ENCODE measurements around the gene GATA1. TPM values are rescaled to one million over a fixed set of nuclear protein-coding genes. Genes with fewer than 3 reads are reported as not detected.
"Not testable (repeated sequence)": the region's sequence is repeated elsewhere in the genome, so short reads cannot be mapped to it uniquely, and the experiment has no call there.

The GATA1 gene
- polyA plus RNA-seq, 4 donors, result 0.38 to 1.3 (median 0.87) TPM

- no peak for DNase-seq (ENCODE audit: low read depth in 4 of 4, low spot score in 2 of 4)
These were observed 19.7 kb downstream of the GATA1 start for GRCh38 chrX:48806081-48806480.

- no peak for DNase-seq (ENCODE audit: low read depth in 4 of 4, low spot score in 2 of 4)
These were observed 27.3 kb downstream of the GATA1 start for GRCh38 chrX:48813644-48814043.

- no peak for DNase-seq (ENCODE audit: low read depth in 4 of 4, low spot score in 2 of 4)
These were observed 28.3 kb downstream of the GATA1 start for GRCh38 chrX:48814722-48815121.

GRCh38 chrX:48815266-48815665 lies 28.9 kb downstream of the GATA1 start:
- DNase-seq (ENCODE audit: low read depth in 4 of 4, low spot score in 2 of 4), result no peak

- no peak for DNase-seq (ENCODE audit: low read depth in 4 of 4, low spot score in 2 of 4)
These were observed 29.8 kb downstream of the GATA1 start for GRCh38 chrX:48816014-48816810.

- DNase-seq (ENCODE audit: low read depth in 4 of 4, low spot score in 2 of 4), result no peak
These were observed 31.7 kb downstream of the GATA1 start for GRCh38 chrX:48818098-48818497.

GRCh38 chrX:48818866-48819265 lies 32.5 kb downstream of the GATA1 start:
- DNase-seq (ENCODE audit: low read depth in 4 of 4, low spot score in 2 of 4), result no peak

GRCh38 chrX:48819394-48819793 lies 33.0 kb downstream of the GATA1 start:
- DNase-seq (ENCODE audit: low read depth in 4 of 4, low spot score in 2 of 4), result not testable (repeated sequence)

- DNase-seq (ENCODE audit: low read depth in 4 of 4, low spot score in 2 of 4), result no peak
These were observed 36.7 kb downstream of the GATA1 start for GRCh38 chrX:48823053-48823452.

- no peak for DNase-seq (ENCODE audit: low read depth in 4 of 4, low spot score in 2 of 4)
These were observed 37.7 kb downstream of the GATA1 start for GRCh38 chrX:48824066-48824465.

GRCh38 chrX:48826135-48826875 lies 39.9 kb downstream of the GATA1 start, which contains the start of gene ERAS:
Gene ERAS (plus strand): TSS chrX:48826513. CDS start chrX:48829124, 2,611 bp downstream.
- DNase-seq (ENCODE audit: low read depth in 4 of 4, low spot score in 2 of 4), result no peak

- DNase-seq (ENCODE audit: low read depth in 4 of 4, low spot score in 2 of 4), result no peak
These were observed 40.7 kb downstream of the GATA1 start for GRCh38 chrX:48826876-48827653.

GRCh38 chrX:48827654-48827968 lies 41.2 kb downstream of the GATA1 start:
- no peak for DNase-seq (ENCODE audit: low read depth in 4 of 4, low spot score in 2 of 4)

GRCh38 chrX:48829016-48829735 lies 42.8 kb downstream of the GATA1 start:
- no peak for DNase-seq (ENCODE audit: low read depth in 4 of 4, low spot score in 2 of 4)

- DNase-seq (ENCODE audit: low read depth in 4 of 4, low spot score in 2 of 4), result no peak
These were observed 44.9 kb downstream of the GATA1 start for GRCh38 chrX:48831136-48831908.

GRCh38 chrX:48831909-48832291 lies 45.5 kb downstream of the GATA1 start:
- DNase-seq (ENCODE audit: low read depth in 4 of 4, low spot score in 2 of 4), result no peak

GRCh38 chrX:48833542-48834138 lies 47.2 kb downstream of the GATA1 start:
- DNase-seq (ENCODE audit: low read depth in 4 of 4, low spot score in 2 of 4), result no peak

GRCh38 chrX:48834383-48834709 lies 48.0 kb downstream of the GATA1 start:
- DNase-seq (ENCODE audit: low read depth in 4 of 4, low spot score in 2 of 4), result no peak

- DNase-seq (ENCODE audit: low read depth in 4 of 4, low spot score in 2 of 4), result peak in 1 of 4 donors; percentile 27
These were observed 49.3 kb downstream of the GATA1 start, which contains the start of gene PCSK1N for GRCh38 chrX:48835524-48836329. Gene PCSK1N (minus strand): TSS chrX:48835610. CDS start chrX:48835532, 78 bp downstream.
